ENCODE data around the gene NAP1L1.

- TF ChIP-seq CTCF (IDR thresholded peaks at IDR 0.05) (no peak), POLR2A (IDR thresholded peaks at IDR 0.05) (no peak), POLR2AphosphoS5 (IDR thresholded peaks at IDR 0.05) (no peak)
Measured at GRCh38 chr12:76083246-76083903, 1.1 kb downstream of the NAP1L1 start.

All from transverse colon (tissue), 4 donors.